Mucosa of rectum (tissue), 2 donors: Measurements from ENCODE around the gene FCRL1.
A peak's percentile ranks its signal among the peaks of the same experiment; 100 is the strongest.

ENCODE experiments used
- H3K27ac ChIP-seq, 2 donors: one replicate each; pipeline ENCODE4 v1.7.0; 2013; ENCODE audit warnings: inconsistent platforms in 2 of 2, low read depth in 2 of 2, low read length in 2 of 2
- H3K27me3 ChIP-seq, 2 donors: one replicate each; pipeline ENCODE4 v1.7.0; 2013; ENCODE audit warnings: low read length in 2 of 2; ENCODE audit not compliant: control insufficient read depth in 2 of 2, insufficient read depth in 2 of 2
- H3K36me3 ChIP-seq, 2 donors: one replicate each; pipeline ENCODE4 v1.7.0; 2013; ENCODE audit warnings: low read length in 2 of 2; ENCODE audit not compliant: control insufficient read depth in 2 of 2, insufficient read depth in 2 of 2
- H3K4me1 ChIP-seq, 2 donors: one replicate each; pipeline ENCODE4 v1.7.0; 2013; ENCODE audit warnings: low read length in 2 of 2, mild to moderate bottlenecking in 1 of 2; ENCODE audit not compliant: control insufficient read depth in 2 of 2, insufficient read depth in 2 of 2
- H3K4me3 ChIP-seq, 2 donors: one replicate each; pipeline ENCODE4 v1.7.0; 2013; ENCODE audit warnings: low read length in 2 of 2
- H3K9ac ChIP-seq, 2 donors: one replicate each; pipeline ENCODE4 v1.7.0; 2013; ENCODE audit warnings: low read length in 2 of 2, low read depth in 1 of 2, mild to moderate bottlenecking in 1 of 2
- H3K9me3 ChIP-seq, 2 donors: one replicate each; pipeline ENCODE4 v1.7.0; 2013; ENCODE audit warnings: low read length in 2 of 2; ENCODE audit not compliant: control insufficient read depth in 2 of 2
- donor health status: healthy.
- donor health status: Normal muscosa, but diverticular disease.

The FCRL1 gene

DNA sequence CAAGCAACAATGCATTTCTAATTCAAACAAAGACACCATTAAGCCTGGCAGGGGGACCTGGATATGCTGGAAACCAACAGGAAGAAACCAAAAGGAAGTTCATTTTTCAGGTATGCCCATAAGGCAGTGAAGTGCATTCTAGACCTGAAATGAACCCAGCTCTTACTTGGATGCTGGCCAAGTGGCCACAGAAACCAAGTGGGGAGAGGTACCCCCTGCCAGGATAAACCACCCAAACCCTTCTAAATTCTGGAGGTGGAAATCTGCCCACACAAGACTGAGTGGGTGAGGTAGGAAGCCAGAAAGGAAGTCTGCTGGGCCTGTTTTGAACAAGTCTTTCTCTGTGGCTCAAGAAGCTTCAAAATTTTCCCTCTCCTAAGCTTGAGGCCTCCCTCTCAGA is 19.0 kb upstream of the FCRL1 start:
- H3K9ac ChIP-seq, result no peak overlapping the region
- no peaks in the 10 kb centered on the region for H3K36me3 ChIP-seq
- H3K9me3 ChIP-seq, result no peaks in the 10 kb centered on the region
- H3K4me1 ChIP-seq, result no peaks in the 10 kb centered on the region
- no peak overlapping the region for H3K27ac ChIP-seq
- no peak overlapping the region for H3K4me3 ChIP-seq
- no peaks in the 10 kb centered on the region for H3K27me3 ChIP-seq

DNA sequence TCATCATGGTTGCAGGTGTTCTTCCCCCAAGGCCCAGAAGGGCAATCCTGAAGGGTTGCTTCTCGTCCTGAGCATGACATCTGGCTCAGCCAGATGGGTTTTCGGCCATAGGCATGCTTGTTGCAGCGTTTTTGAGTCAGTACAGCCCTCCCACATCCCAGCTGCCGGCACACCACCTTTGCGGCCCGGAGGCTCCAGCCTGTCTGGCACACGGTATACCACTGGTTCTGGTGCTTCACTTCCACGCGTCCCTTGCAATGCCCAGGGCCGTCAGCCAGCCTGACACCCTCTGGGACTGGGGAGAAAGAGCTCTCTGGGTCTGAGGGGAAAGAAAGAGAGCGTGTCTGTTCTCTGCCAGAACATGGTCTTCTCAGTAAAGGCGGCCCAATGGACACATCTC is 14.5 kb upstream of the FCRL1 start:
- no peak overlapping the region for H3K27ac ChIP-seq
- H3K36me3 ChIP-seq, result no peaks in the 10 kb centered on the region
- no peak overlapping the region for H3K9ac ChIP-seq
- no peaks in the 10 kb centered on the region for H3K9me3 ChIP-seq
- no peaks in the 10 kb centered on the region for H3K4me1 ChIP-seq
- no peak overlapping the region for H3K4me3 ChIP-seq
- H3K27me3 ChIP-seq, result no peaks in the 10 kb centered on the region

DNA sequence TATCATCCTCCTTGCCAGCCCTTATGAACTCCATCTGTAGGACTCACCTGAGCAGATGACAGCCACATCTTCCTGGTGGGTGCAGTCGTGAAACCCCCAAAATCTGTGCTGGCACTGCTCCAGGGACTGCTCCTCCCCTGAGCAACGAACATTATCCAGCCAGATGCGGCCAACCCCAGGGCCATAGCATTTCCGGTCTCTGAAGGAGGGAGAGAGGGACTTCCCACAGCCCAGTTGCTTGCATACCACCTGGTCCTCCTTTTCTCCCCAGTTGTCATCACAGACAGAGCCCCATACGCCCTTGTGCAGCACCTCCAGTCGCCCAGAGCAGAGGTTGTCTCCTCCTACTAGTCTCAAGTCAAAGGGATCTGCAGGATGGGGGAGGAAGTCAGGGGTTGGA is 13.2 kb upstream of the FCRL1 start:
- H3K27ac ChIP-seq, result no peak overlapping the region
- no peak overlapping the region for H3K4me3 ChIP-seq
- H3K9me3 ChIP-seq, result no peaks in the 10 kb centered on the region
- no peak overlapping the region for H3K9ac ChIP-seq
- H3K27me3 ChIP-seq, result no peaks in the 10 kb centered on the region
- no peaks in the 10 kb centered on the region for H3K36me3 ChIP-seq
- H3K4me1 ChIP-seq, result no peaks in the 10 kb centered on the region

DNA sequence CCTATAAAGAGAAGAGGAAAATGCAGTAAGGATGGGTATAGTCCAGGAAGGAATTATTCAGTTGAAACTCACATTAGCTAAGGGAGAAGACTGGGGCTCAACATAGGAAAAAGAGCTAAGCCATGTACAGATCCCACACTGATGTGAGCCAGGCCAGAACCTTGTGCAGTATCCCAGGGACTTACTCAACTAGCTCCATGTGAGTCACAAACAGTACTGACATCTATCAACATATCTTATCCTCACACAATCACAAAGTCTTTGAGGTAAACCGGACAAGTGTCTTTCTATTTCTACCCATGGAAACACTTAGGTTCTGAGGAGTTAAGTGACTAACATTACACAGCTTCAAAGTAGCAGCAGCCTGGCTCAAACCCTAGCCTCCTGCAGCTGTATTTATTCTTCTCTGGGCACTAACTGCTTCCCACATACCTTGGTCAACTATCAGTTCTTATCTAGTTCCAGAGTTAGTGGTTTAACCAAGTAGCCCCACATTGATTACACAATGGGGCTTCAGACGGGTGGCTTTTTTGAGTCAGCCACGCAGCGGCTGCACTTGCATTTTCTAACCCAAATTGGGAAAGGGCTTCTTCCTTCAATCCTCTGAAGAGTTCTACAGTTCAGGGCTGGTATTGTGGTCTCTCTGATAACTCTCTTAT is 12.2 kb upstream of the FCRL1 start:
- Histone ChIP-seq H3K9me3 (no peaks in the 10 kb centered on the region), H3K4me3 (no peak overlapping the region), H3K27ac (no peak overlapping the region), H3K27me3 (no peaks in the 10 kb centered on the region), H3K4me1 (no peaks in the 10 kb centered on the region), H3K36me3 (no peaks in the 10 kb centered on the region), H3K9ac (no peak overlapping the region)

DNA sequence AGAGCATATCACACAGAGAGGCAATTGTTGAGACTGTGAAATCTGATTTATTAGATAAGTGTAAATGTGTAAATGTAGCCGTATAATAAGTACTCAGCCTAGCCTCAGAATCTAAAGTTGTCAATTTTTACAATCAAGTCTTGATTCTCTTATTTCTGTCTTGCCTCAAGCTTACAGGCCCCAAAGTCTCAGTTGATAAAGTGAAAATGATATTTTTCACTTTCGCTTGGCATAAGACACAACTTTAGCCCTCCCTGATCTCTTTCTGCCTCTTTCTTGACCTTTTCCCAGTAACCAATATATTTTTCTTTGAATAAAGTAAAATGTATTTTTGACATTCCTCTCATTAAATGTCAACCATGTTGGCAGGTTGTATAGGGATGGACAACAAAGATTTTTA is 11.0 kb upstream of the FCRL1 start:
- Histone ChIP-seq H3K4me3 (no peak overlapping the region), H3K36me3 (no peaks in the 10 kb centered on the region), H3K9me3 (no peaks in the 10 kb centered on the region), H3K4me1 (no peaks in the 10 kb centered on the region), H3K27ac (no peak overlapping the region), H3K9ac (no peak overlapping the region), H3K27me3 (no peaks in the 10 kb centered on the region)

DNA sequence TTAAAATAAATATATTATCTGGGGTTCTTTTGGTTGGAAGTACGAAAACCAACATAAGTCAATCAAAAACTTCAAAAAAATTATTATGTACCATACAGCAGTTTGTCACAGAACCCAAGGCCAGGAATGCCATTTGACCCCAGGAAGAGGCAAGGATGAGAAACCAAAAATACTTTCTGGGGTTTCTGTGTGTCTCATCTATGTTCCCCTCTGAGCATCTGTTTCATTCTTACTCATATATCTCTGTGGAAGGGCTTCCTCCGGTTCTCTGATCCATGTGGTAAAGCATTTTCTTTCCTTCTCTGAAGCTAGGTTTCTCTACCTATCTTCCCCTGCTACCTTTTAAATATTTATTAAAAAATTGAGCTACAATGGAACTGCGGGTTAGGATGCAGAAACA is 9.8 kb upstream of the FCRL1 start:
- no peak overlapping the region for H3K4me3 ChIP-seq
- H3K36me3 ChIP-seq, result no peaks in the 10 kb centered on the region
- no peaks in the 10 kb centered on the region for H3K4me1 ChIP-seq
- no peaks in the 10 kb centered on the region for H3K9me3 ChIP-seq
- no peak overlapping the region for H3K27ac ChIP-seq
- H3K27me3 ChIP-seq, result no peaks in the 10 kb centered on the region
- H3K9ac ChIP-seq, result no peak overlapping the region

DNA sequence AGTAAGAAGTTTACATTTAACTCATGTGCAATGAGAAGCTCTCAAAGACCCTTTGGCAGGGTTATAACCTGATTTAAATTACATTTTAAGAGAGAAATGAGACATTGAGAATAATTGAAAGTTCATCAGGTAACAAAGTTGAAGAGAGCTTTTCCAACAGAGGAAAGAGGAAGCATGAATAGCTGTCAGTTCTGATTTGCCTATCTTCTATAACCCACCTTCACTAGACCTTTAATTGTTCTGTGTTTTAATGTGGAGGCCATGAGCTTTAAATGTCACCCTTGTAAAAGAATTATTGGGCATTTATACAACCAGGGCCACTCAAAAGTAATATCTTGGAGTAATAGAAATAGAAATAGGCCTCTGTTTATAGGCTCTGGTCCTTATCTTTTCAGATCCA is 9.3 kb upstream of the FCRL1 start:
- Histone ChIP-seq H3K27ac (no peak overlapping the region), H3K4me1 (no peaks in the 10 kb centered on the region), H3K9ac (no peak overlapping the region), H3K9me3 (no peaks in the 10 kb centered on the region), H3K4me3 (no peak overlapping the region), H3K27me3 (no peaks in the 10 kb centered on the region), H3K36me3 (no peaks in the 10 kb centered on the region)

DNA sequence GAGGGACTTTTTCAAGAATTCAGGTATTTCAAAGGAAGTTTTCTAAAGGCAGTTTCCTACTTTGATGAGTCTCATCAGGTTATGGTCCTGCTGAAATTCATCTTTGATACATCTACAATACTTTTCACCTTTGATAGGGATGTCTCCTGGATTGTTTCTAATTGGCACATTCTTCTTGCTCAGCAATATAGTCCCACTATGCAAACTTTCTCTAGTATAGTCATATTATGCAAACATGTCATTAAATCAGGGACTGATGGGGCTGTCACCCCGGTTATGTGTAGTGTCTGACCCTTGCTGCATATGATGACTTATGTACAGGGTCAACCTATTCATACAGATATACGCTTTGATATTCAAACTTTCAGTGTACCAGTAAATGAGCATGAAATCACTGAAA is 379 bp upstream of the FCRL1 start:
- Histone ChIP-seq H3K27ac (no peak overlapping the region), H3K4me3 (no peak overlapping the region), H3K4me1 (no peaks in the 10 kb centered on the region), H3K36me3 (no peaks in the 10 kb centered on the region), H3K9ac (no peak overlapping the region), H3K27me3 (no peaks in the 10 kb centered on the region), H3K9me3 (no peaks in the 10 kb centered on the region)

DNA sequence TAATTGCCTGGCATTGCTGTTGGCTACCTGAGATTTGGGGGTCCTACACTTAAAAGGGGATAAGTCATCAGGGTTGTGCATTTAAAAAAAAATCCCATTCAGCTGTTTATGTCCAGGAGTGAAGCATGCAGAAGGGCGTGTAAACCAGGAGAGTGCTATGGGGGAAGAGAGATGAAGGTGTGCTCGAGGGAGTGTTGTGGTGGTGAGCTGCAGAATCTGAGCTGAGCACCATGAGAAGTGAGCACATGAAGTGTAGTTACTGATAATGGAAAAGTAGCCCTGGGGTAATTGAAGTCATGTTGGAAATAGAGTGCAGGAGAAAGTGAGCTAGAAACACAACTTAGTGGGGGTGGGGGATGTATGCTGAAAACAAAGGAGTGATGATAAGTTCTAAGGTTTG is 705 bp downstream of the FCRL1 start:
- Histone ChIP-seq H3K27ac (no peak overlapping the region), H3K27me3 (no peaks in the 10 kb centered on the region), H3K4me3 (peak overlapping the region in 1 of 2 donors; percentile 20), H3K9ac (no peak overlapping the region), H3K9me3 (no peaks in the 10 kb centered on the region), H3K36me3 (no peaks in the 10 kb centered on the region), H3K4me1 (no peaks in the 10 kb centered on the region)

DNA sequence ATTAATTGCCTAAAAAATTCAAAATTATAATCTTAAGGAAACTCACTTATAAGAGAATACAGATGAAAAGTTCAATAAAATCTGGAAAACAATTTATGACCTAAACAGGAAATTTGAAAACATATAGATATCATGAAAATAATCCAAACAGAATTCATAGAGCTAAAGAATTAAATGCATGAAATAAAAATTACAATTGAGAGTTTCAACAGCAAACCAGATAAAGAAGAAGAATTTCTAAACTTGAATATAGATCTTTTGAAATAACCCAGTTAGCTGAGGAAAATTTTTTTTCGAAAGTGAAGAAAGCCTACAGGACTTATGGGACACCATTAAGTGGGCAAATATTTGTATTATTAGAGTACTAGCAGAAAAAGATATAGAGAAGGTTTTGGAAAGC is 6.7 kb downstream of the FCRL1 start:
- Histone ChIP-seq H3K27ac (no peak overlapping the region), H3K9ac (no peak overlapping the region), H3K27me3 (no peaks in the 10 kb centered on the region), H3K4me1 (no peaks in the 10 kb centered on the region), H3K4me3 (no peak overlapping the region), H3K36me3 (no peaks in the 10 kb centered on the region), H3K9me3 (peaks cover 0 to 3% of the 10 kb centered on the region in 2 donors)
